Tongue (tissue), 2 donors: ENCODE data around the gene PPP6R2. TPM values are rescaled to one million over a fixed set of nuclear protein-coding genes. Genes with fewer than 3 reads are reported as not detected.
A peak's percentile ranks its signal among the peaks of the same experiment; 100 is the strongest.

Experiments
- DNase-seq: peaks from one replicate; pipeline ENCODE4 v3.0.0-alpha.2; 2015
- total RNA-seq: library from RNA; depleted of rRNA; stranded (reverse); fragments of >200 nt; gene quantifications from one replicate; pipeline ENCODE4 v1.2.3, GENCODE V29; 2014

The PPP6R2 gene, protein sequence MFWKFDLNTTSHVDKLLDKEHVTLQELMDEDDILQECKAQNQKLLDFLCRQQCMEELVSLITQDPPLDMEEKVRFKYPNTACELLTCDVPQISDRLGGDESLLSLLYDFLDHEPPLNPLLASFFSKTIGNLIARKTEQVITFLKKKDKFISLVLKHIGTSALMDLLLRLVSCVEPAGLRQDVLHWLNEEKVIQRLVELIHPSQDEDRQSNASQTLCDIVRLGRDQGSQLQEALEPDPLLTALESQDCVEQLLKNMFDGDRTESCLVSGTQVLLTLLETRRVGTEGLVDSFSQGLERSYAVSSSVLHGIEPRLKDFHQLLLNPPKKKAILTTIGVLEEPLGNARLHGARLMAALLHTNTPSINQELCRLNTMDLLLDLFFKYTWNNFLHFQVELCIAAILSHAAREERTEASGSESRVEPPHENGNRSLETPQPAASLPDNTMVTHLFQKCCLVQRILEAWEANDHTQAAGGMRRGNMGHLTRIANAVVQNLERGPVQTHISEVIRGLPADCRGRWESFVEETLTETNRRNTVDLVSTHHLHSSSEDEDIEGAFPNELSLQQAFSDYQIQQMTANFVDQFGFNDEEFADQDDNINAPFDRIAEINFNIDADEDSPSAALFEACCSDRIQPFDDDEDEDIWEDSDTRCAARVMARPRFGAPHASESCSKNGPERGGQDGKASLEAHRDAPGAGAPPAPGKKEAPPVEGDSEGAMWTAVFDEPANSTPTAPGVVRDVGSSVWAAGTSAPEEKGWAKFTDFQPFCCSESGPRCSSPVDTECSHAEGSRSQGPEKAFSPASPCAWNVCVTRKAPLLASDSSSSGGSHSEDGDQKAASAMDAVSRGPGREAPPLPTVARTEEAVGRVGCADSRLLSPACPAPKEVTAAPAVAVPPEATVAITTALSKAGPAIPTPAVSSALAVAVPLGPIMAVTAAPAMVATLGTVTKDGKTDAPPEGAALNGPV
- 49.5 TPM for total RNA-seq

DNA sequence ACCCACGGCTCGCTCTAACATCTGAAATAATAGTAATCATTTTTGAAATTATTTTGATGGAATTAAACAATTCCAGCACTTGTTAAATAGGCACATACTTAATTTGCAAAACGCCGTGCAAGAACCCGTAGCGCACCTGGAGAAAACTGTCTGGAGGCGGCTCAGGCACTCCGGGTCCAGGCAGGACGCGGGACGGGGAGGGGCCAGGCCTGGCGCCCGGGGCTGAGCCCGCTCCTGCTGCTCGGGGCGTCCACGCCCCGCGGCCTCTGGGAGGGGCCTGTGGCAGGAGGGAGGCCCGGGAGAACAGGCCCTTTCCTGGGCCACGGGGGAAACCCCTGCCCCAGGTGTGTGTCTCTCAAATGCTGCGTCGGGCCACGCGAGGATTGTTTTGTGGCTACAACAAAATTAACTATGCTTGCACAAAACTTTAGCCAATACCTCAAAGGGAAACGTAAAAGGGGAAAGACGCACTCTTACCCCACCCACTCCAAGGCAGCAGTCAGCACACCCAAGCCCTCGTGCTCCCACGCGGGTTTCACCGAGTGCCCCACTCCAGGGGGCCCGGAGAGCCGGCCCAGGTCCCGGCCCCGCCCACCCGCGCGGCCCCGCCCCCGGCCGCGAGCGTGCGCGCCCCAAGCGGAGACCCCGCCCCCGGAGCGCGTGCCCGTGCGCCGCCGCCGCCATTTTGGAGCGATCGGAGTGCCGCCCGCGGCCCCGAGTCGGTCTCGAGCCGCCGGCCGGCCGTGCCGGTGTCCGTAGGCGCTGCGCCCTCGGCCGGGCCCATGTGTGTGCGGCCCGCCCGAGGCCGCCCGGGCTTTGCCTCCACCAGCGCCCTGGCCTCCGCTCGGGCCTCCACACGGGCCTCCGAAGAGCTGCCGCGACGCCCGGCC is at the start of gene PPP6R2:
Gene PPP6R2, plus strand, starts transcription at position 677 of the 890 bp plus-strand sequence. CDS start 50,582 bp downstream, outside the sequence.
- DNase-seq, result peak; percentile 85

DNA sequence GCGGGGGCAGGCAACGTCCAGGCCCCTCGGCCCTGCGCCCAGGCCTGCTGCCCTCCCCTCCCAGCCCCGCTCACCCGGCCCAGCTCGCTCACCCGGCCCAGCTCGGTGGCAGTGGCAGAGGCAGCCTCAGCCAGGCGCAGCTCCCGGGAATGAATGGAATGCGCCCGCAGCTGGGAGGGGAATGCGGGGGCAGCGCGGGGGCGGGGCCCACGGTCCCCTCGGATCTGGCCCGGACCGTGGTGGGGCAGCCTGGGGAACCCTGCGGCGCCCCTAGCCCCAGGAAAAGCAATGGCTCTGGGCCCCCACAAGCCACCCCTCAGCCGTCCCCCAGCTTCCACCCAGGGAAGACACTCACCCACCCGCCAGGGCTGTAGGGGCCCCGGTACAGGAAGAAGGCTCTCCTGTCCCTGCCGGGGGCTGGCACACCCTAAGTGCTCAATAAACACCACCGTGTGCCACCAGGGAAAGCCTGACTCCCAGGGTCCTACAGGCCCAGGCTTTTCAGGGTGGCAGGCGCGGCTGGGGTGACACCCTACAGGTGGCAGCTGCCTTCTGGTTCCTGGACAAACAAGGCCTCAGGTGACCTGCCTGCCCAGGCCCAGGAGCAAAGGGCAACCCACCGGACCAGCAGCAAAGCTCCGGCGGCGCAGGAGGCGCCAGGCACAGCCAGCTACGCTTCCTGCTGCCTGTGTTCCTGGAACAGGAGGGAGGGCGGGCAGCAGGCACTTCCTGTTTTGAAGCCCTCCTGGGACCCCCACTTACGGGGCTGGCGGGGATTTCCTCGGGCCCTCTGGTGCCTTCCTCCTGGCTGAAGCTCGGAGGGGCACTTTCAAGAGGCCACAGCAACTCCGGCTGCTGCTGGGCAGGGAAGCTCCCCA is 49.4 kb upstream of the PPP6R2 start:
- peak; percentile 82 for DNase-seq

DNA sequence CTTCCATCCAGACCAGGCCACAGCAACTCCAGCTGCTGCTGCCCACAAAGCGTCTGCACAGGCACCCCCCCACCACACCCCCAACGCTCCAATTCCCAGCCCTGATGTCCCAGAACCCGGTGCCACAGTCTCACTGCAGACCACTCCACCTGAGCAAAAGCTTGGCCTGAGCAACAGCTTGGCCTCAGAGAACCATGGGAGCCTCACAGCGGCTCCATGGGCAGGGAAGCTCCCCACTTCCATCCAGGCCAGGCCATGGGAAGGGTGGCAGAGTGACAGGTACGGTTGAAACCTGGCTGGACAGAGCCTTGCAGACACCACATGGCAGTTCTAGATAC is 48.8 kb upstream of the PPP6R2 start:
- DNase-seq, result no peak

DNA sequence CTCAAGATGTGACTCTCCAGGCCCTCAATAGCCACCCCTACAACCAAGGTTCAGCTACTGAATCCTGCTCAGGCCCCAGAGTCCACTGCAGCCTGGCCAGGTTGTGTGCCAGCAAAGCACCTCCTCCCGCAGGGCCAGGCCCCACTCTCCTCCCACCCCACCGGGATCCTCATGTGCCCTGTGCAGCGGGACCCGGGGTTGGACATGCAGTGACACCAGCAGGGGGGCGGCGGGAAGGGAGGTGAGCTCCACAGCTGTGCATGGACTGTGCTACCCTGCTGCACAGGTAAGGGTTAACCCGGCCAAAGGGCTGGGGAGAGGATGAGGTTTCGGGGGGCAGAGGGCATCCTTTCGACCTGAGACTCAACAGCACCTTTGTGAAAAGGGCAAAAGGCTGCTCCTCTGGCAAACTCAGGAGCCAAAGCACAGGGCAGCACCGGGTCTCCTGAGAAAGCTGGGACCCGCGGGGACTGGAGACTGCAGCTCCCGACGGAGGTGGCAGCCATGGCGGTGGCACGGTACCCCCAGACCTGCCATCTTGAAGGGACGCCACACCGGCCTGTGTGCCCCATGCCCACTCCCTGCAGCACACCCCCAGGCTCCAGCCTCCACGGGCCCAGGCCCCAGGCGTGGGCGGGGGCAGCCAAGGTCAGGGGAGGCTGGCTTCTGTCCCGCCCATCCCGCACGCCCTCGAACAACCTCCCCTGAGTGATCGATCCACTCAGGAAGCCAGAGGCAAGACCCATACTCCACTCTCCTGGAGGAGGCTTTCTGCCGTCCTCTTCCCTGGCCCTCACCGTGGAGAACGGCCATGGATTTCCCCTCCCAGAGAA is 46.3 kb upstream of the PPP6R2 start:
- DNase-seq, result no peak

DNA sequence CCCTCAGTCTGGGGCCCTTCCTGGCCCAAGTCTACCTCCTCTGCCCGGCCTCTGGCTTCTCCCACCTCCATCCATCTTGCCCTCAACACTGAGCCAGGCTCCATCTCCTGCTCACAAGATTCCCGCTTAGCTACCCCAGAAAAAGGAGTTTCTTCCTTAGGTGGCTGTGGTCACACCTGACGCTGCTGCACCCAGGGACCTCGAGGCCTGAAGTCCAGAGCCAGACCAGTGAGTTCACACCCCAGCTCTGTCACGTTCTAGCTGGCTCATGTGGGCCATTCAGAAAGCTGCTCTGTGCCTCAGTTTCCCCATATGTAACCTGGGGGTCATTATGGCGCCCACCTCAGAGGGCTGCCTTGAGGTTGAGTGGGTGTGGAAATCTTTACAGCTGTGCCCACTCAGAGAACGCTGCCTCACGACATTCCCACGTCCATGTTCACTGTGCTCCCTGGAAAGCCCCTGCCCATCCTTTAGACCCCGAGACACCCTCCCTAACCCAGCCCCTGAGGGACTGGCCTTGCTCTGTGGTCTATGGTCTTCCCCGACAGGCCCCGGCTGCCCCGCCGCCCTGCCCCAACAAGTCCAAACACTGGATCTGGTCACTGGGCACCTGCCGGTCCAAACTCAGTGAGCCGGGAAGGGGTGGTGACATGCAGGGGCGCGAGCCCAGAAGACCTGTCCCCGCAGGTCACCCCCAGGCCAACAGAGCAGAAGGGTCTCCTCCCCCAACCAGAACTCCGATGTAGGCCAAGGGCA is 45.4 kb upstream of the PPP6R2 start:
- no peak for DNase-seq

DNA sequence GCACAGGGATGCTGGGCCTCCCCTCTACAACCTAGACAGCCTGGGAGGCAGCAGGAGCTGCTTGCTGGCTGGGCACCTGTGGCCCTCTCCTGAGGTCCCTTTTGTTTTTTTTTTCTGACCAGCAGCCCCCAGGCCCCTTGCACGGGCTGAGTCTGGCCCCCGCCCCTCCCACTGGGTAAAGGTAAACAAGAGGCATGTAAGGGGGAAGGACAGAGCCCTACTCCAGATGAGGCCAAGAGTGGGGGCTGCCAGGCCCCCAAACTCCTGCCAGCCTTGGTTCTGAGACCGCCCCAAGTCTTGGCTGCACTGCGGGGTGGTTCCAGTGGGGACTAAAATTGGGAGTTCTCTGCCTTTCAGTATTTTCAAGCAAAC is 44.9 kb upstream of the PPP6R2 start:
- no peak for DNase-seq

DNA sequence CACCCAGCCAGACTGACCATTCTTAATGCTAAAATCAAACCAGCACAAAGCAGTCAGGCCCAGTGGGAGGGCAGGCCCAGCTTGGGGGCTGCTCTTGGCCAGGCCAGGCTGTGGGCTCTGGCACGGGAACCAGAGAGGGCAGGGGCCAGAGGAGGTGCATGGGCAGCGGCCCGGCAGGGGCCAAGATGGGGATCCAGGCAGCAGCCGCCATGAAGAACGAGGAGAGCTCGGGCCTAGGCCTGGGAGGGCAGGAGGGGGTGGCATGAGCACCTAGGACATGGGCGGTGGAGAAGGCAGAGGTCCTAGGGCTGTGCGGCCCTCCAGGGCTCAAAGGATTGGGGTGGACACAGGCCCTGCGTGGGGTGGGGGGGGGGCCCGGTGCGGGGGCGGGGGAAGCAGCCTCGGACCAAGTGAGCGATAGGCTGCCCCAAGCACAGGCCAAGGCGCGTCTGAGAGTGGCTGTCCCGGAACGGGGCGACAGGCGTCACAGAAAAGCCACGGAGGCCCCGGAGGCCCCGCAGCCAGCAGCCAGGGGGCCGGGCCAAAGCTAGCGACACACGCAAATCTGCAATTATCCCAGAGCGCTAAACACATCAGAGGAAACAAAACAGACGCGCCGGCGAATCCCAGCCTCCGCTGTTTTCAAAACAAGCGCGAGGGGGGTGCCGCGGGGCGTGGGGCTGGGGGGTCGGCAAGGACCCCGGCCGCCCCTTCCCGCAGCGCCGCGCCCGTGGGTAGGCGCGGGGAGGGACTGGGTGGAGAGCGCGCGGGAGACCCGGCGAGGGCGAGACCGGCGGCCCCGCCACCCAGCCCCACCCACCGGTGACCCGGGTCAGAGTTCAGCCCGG is 44.0 kb upstream of the PPP6R2 start:
- peak; percentile 49 for DNase-seq

DNA sequence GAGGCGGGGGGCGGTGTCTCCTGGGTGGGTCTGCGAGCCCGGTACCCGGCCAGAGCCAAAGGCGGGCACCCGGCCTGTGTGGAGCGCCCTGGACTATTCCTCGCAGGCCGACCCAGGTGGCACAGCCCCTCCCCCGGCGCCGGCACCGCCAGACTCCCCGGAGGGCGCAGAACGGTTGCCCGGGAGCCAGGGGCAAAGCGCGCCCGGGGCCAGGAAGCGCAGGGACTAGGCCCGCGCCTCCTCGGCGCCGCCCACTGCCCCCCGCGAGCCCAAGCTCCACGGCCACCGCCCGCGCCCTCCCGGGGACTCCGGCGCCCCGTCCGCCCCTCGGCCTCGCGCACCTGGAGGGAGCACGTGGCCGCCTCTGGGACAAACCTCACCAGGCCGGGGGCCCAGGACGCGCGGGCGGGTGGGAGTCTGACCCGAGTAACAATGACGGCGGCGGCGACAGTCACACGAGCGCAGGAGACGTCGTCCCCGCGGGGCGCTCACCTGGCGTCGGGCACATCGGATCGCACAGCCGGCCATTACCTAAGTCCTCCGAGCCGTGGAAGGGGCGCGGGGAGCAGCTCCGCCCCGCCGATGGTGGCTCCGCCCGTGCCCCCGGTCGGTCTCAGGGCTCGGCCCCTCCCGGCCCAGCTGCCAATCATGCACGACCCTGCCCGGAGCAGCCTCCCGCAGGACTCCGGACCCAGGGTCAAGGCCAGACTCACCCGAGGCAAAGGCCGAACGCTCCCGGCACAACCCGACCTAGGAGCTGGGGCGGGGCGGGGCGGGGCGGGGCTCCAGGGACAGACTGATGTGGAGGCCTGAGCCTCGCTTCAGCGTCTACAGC is 43.1 kb upstream of the PPP6R2 start:
- no peak for DNase-seq

DNA sequence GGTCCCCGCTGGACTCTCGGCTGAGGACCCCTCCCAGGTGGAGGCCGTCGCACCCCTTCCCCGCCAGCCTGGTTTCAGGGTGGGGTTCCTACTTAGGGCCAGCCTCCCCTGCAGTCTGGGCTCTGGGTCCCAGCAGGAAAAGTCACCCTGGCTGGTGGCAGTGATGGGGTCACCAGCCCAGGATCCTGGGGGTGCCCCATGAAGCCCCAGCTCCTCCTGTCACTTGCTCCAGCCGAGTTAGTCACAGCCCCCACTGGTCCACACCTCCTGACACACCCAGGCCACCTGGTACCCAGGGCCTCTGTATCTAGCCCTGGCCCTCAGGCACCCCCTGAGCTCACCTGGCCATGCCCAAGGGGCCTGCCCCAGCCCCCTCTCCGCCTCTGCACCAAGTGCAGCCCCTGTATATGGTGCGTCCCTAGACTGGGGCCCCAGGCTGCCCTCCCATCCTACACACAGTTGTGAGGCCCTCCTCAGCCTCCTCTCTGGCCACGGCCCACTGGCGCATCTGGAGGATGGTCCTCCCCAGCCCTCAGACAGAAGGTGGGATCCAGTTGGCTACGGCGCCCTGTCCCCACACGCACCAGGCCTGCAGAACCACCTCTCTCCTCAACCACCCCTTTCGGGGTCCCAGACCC is 42.4 kb upstream of the PPP6R2 start:
- DNase-seq, result no peak

DNA sequence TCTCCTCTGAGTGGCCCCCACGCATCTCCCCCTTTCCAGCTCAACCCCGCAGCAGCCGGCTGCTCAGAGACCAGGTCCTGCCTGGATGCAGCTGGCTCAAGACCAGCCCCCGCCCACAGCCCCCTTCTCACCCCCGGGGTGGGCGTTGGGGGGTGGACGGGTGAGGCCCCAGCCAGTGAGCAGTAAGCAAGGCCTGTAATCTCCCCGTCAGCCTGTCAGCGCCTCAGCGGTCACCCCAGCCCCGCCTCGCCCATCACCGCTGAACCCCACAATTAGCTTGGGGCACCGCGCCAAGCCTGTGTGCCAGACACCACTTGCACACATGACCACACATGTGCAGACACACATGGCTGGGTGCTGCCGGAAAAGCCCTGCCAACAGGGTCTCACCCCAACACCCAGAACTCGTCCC is 41.5 kb upstream of the PPP6R2 start:
- DNase-seq, result peak; percentile 59

DNA sequence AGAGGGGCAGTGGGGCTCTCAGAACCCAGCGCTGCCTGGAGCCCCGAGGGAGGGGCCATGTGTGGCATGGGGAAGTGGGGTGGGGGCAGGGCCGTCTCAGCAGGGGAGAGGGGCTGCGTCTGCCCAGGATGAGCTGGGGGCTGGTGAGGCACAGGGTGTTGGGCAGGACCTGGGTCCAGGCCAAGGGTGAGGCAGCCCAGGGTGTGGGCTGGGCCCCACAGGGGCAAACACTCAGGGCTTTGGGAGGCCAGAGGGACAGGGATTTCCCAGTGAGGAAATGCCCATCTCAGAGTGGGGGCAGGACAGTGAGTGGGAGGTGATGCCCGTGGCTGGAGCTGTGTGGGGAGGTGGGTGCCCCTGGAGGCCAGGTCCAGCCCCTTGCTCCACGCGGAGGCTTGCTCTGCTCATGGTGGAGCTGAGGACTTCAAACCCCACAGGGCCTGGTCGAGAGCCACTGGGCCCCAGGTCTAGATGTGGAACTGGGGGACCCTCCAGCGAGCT is 41.0 kb upstream of the PPP6R2 start:
- peak; percentile 51 for DNase-seq

DNA sequence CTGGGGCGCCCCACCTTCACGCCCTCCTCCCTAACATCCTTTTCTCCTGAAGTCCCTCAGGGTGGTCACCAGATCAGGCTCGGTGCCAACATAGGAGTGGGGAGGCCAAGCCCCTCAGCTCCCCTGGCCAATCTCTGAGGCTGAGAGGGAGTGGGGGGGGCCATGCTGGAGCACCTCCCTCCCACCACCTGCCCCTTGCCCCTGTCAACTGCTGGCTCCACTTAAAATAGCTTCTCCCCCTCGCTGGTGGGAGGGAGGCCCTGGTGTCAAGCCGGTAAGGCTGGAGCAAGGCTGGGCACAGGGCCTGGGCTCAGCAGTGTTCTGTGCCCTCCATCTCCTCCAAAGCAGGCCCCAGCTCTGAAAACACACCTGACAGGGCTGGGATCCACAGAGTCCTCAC is 40.6 kb upstream of the PPP6R2 start:
- peak; percentile 85 for DNase-seq

DNA sequence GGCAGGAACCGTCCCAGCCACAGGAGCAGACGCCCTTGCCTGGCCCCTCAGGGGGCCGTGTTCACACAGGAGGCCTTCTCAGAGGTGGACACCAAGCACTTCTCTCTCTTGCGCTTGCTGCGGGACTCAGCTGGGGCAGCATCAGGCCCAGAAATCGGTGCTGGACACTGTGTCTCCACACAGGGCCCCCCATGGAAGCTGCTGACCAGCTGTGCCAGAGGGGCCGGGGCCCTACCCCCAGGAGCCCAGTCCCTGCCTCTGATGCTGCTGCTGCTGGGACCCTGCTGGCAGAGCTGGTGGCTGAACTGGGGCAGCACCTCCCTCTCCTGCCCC is 39.6 kb upstream of the PPP6R2 start:
- no peak for DNase-seq

DNA sequence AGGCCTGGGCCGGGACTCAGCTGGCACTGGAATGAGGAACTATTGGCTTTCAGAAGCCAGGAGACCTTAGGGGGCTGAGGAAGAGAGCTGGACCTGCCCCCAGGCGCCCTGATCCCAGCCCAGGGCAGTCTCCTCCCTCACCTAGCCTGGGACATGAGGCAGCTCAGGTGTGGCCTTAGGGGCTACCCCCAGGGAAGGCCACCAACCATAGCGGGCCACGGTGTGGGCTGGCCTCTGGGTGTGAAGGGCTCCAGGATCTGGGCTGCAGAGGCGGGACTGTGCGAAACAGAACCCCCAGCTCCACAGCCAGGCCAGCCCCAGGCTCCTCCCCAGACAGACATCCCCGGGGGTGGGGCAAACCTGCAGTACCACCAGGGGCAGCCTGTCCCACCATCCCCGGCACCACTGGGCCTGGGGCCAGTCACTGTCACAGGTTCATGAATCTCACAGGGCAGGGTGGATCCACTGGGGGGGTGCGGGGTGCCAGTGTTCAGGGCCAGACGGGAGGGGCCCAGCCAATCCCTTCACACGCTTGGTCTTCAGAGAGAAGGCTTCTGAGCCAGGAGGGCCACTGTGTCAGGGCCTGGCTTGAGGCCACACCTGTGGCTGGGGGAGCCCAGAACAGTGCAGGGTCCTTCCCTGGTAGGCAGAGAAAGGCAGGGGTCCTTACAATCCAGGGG is 39.1 kb upstream of the PPP6R2 start:
- DNase-seq, result peak; percentile 46

DNA sequence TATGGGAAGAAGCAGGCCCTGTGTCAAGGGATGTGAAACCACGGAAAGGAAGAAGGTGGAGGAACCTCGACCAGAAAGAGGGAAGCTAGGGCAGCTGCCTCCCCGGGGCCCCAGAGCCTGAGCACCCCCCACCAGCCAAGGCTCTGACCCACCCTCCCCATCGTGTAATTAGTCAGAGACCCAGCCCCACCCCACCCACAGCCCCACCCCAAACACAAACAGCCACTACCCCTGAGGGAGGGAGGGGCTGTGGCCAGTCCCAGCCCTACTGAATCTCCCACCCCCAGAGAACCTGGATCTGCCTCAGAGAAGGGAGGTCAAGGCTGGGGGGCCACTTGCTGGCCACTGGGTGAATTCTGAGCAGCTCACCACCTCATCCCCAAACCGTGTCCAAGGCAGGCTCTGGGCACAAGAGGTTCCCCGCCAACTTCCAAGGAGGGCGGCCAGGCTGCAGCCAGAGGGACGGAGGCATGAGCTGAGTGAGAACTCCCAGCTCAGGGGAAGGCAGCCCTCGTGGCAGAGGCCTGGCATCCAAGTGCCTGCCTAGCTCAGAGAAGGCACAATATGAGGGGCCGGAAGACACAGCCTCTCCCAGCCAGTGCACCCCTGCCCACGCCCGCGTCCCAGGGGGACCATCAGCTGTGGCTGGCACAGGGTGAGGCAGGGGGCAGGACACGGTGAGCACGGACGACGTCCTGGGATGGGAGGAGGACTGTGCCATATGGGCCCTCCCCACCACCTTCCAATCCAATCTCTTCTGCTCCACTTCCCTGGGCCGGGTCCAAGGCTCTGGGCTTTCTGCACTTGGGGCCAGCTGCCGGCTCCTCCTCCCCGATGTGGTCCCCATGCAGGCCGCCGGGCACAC is 38.4 kb upstream of the PPP6R2 start:
- DNase-seq, result peak; percentile 69
